CD4-positive, alpha-beta T cell treated with Interleukin-21 for 1 hour (primary cell): ENCODE data around the gene IGSF9B.

Experiments used
- DNase-seq: peaks from one replicate; pipeline ENCODE4 v3.0.0-alpha.2; 2020

Gene IGSF9B

GRCh38 chr11:133917921-133918607, 38.7 kb downstream of the IGSF9B start:
- no peak for DNase-seq

DNA sequence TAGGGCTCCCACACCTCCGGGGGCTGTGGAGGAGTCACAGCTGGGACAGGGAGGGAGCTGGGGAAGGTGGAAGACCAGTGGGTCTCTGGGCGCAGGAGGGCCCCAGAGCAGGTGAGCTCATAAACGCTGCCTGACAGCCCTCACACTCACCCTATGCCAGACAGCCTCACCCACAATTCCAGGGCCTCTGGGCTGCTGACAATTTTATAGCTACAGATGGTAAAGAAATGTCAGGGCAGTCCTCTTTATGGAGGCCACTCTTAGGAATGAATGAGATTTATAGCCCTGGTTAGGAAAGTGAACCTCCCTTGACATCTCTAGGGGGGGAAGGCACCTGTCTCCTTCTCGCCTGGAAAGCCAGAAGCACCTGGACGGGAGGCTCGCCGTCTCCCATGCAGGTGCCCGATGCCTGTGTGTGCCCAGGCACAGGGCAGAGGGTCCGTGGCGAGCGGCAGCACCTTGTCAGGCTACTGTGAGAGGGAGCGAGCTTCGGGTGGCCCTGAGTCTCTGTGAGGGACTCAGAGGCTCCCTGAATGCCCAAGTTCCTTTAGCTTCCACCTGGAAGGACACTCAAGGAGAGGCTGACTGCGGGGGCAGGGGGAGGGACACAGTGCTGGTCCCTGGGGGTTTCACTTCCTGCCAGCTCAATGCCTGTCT, 39.9 kb downstream of the IGSF9B start:
- DNase-seq, result no peak

- no peak for DNase-seq
Measured at GRCh38 chr11:133913761-133914160, 43.0 kb downstream of the IGSF9B start.

GRCh38 chr11:133911171-133911570, 45.6 kb downstream of the IGSF9B start:
- no peak for DNase-seq

DNA sequence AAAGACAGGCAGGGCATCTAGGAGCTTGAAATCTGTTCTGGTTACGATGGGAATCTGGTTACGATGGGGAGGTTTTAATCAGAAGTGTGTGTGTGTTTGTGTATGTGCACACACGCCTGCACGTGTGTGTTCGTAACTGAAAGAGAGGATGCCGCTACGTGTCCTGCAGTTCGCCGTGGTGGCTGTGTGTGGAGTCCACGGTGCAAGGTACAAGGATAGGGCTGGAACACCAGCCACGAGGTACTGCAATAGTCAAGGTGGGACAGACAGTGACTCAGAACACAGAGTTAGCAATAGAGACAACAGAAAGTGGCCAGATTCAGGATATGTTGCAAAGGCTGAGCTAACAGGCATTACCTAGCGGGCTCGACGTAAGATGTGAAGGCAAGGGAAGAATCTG, 46.7 kb downstream of the IGSF9B start:
- DNase-seq, result no peak

- no peak for DNase-seq
Measured at GRCh38 chr11:133908827-133909226, 47.9 kb downstream of the IGSF9B start.

DNA sequence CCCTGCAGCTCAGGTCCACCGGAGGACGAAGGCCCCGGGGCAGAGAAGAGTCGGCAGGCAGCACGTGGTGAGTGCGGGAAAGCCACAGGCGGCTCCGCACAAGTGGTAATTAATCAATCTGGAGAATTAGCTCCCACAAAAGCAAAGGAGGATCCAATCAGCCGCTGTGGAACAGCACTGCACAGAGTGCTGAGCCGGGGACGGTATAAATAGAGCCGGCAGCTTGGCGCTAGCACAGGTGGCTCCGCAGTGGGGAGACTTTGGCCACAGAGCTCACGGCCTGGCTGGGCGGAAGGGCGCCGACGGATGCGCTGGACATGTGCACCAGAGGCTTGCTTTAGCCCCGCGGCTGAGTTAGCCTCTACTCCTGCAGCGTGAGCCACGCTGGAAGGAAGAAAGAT, 48.9 kb downstream of the IGSF9B start:
- no peak for DNase-seq

- DNase-seq, result no peak
Measured at GRCh38 chr11:133907216-133907615, 49.6 kb downstream of the IGSF9B start.

- no peak for DNase-seq
Measured at GRCh38 chr11:133906746-133907145, 50.0 kb downstream of the IGSF9B start.

- no peak for DNase-seq
Measured at GRCh38 chr11:133906241-133906640, 50.5 kb downstream of the IGSF9B start.

- DNase-seq, result no peak
Measured at GRCh38 chr11:133905677-133906156, 51.1 kb downstream of the IGSF9B start.

- DNase-seq, result no peak
Measured at GRCh38 chr11:133904818-133905515, 51.8 kb downstream of the IGSF9B start.

DNA sequence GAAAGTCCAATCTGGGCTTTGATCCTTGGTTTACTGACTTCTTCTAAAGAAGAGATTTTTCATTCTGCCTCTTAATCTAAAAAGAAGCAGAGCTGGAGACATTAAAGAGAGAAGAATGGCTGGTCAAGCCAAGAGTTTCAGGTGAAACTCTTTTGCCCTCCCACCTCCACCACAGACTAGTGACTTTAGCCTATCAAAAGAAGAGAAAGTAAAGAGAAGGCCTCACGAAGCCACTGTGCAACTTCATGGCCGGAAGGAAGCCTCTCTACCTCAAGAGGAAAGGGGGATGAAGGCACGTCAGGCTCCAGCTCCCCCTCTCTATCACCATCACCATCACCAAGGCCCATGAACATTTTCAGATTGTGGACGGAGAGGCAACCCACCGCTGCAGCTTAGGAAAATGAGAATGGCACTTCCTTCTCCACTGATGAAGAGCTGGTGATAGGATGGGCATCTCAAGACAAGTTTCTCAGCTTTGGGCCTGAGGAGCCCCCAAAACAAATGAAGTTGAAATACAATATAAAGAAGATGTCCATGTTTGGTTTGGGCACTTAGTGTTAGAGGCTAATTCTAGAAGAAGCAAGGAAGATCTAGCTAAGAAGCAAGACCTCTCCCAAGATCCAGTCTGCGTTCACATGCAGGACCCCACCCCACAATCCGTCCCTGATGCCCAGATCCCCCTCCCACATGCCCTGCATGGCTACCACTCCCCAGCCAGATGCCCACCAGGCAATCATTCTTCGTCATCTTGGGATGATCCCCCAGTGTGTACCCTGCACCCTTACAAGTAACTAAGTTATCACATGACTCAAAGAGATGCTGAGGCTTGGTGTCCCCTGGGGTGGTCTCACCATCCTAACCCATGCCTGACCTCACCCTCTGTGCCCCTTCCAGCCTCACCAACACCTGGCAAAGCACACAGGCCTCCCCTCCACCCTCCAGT, 52.6 kb downstream of the IGSF9B start:
- DNase-seq, result no peak

GRCh38 chr11:133903056-133903455, 53.7 kb downstream of the IGSF9B start:
- DNase-seq, result no peak

DNA sequence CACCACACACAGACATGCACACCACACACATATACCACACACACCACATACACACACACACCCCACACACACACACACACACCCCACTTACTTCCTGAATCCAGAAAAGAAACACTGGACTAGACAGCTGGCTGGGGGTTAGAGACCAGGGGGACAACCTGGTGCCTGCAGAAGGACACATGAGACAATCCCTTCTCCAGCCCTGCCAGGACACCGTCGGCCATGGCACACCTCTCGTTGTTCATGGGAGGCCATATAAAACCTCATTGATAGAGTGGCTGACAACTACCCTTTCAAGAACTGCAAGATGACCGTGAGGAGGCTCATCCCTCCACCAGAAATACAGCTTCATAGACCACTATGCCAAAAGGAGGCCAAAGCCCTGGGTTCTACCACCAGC, 54.3 kb downstream of the IGSF9B start:
- DNase-seq, result no peak

DNA sequence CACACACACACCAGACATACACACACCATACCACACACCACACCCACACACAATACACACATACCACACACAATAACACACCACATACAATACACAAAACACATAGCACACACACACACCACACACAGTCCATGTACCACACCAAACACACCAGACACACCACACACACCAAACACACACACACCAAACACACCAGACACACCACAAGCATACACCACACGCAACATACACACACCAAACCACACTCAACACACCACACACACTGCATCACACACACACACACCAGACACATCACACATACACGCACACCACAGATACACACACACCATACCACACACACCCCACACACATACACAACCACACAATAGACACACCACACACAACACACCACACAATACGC, 54.8 kb downstream of the IGSF9B start:
- no peak for DNase-seq

DNA sequence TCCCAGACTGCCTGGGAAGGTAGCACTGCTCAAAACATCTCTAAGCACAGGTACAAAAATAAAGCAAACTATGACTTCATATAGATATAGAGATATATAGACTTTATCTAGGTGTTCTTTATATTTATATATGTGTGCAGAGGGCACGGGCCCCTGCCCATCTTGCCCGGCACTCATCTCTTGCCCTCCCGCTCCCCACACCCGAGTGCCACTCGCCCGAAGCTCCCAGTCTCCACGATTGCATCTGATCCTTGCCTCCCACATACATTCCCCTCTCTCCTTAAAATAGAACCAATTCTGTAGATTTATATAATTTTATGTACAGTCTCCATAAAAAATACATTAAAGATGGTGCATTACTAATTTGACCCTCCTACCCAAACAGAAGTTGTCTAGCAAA, 55.5 kb downstream of the IGSF9B start:
- DNase-seq, result no peak

GRCh38 chr11:133900176-133901105, 56.3 kb downstream of the IGSF9B start:
- DNase-seq, result no peak

- no peak for DNase-seq
Measured at GRCh38 chr11:133898770-133899115, 58.0 kb downstream of the IGSF9B start.

DNA sequence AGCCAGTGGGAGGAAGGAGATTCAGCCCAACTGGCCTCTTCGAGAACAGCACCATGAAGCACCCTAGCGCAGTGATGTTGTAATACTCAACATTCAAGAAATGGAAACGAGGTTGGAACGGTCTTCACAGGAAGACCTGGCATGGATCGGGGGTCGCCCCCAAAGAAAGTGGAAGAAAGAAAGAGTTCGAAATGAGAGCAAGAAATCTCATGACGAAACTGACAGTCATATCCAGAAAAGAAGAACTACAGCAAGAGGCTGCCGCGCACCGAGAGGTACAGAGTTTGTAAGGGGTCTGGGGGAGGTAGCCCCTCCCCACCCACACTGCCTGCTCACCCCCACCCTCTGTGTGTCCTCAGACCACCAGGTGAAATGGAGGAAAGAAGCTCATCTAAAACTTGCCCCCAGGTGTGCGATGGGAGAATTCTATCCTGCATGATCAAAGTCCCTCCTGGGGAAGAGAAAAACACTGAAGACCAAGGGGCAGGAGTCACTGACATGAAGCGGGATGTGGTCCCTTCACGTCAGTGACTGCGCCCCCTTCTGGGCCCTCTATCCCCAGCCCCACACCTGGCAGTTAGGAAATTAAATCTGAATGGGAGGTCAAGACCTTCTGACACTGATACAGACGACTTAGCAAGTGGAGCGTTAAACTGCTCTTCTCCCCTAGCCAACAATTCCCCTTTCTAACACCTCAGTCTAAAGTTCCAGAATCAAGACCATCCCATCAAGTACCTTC, 58.6 kb downstream of the IGSF9B start:
- no peak for DNase-seq

GRCh38 chr11:133897331-133897650, 59.5 kb downstream of the IGSF9B start:
- DNase-seq, result no peak
